ENCODE results near the gene TBX20. TPM values are rescaled to one million over a fixed set of nuclear protein-coding genes. Genes with fewer than 3 reads are reported as not detected.
"Not testable (repeated sequence)": the region's sequence is repeated elsewhere in the genome, so short reads cannot be mapped to it uniquely, and the experiment has no call there.

The TBX20 gene
- polyA plus RNA-seq, 3 donors, result 0.11 TPM; not detected in 2

DNA sequence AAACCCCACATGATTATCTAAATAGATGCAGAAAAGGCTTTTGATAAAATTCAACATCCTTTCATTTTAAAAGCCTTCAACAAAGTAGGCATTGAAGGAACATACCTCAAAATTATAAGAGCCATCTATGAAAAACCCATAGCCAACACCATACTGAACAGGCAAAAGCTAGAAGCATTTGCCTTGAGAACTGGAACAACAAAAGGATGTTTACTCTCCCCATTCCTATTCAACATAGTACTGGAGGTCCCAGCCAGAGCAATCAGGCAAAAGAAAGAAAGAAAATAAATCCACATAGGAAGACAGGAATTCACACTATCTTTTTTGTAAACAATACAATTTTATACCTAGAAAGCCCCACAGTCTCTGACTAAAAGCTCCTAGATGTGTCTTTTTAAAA is 86.2 kb downstream of the TBX20 start:
- not testable (repeated sequence) for DNase-seq (ENCODE audit: low read depth in 3 of 3, low spot score in 2 of 3)

DNA sequence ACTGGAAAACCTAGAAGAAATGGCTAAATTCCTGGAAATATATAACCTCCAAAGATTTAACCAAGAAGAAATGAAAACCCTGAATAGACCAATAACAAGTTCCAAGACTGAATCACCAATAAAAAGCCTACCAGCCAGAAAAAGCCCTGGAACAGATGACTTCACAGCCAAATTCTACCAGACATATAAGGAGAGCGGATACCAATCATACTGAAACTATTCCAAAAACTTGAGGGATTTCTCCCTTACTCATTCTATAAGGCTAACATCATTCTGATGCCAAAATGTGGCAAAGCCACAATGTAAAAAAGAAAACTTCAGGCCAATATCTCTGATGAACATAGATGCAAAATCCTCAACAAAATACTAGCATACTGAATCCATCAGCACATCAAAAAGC is 86.7 kb downstream of the TBX20 start:
- DNase-seq (ENCODE audit: low read depth in 3 of 3, low spot score in 2 of 3), result not testable (repeated sequence)

DNA sequence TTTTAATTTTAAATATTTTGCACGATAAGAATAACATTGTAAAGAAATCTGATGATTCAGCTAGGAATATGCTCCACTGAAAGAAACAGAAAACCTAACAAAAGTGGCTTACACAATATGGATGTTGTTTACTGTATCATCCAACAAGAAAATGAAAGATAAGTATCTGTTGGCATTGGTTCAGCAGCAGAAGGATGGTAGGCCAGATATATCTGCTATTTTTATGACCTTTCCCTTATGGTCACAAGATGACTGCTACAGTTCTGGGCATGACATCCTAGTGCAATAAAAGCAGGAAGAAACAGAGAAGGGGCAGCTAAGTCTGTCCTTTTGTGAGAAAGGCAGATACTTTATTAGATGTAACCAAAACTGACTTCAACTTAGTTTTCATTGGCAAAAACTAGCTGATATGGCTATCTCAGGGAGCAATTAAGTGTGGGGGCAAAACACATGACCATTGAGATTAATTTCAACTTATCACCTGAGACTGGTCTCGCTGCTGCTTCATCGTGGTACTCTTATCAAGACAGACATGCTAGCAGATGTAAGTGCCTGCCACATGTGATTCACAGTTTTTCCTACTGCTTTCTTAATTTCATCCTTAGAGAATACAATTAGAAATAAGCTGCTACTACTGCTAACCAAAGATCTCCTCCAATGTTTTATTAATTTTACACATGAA is 92.7 kb downstream of the TBX20 start:
- not testable (repeated sequence) for DNase-seq (ENCODE audit: low read depth in 3 of 3, low spot score in 2 of 3)

Other genes with a start within 250 kb of the TBX20 start
- gene DPY19L1, start 216.6 kb downstream of the TBX20 start, polyA plus RNA-seq (ENCODE audit: insufficient read length in 3 of 3), result 10 to 100 TPM; 30.7 to 33.8 (median 31.6) TPM